Measurements from ENCODE around the gene PSMD11. TPM values are rescaled to one million over a fixed set of nuclear protein-coding genes. Genes with fewer than 3 reads are reported as not detected.

PSMD11 gene
- polyA plus RNA-seq, 1 donor (not counting 4 experiments of a cell fraction or from before 2014, with no cell fraction given), result 103 TPM

DNA sequence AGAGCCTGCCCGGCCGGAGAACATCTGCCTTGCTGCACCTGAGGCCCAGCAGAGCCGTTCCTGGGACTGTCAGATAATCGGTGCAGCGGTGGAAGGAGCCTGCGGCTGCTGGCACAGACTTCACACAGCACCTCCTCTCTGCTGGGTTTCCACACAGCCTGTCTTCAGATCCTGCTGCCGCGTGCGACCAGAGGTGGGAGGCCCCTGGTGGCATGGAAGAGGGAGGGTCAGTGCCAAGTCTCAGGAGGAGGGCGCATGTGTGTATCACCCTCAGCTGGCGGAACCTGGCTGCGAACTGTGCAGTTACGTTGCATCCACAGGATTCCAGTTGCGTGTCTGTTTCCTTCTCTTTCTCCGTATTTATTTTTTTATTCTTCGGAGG is 45.8 kb downstream of the PSMD11 start:
- Histone ChIP-seq H3K4me2 (ENCODE audit: control insufficient read depth, extremely low read depth, insufficient read depth, low read depth, low read length) (peak overlapping the region; percentile 94), H3K4me1 (ENCODE audit: control insufficient read depth, extremely low read depth, insufficient read depth, low read length) (peaks cover 46% of the 10 kb centered on the region), H4K20me1 (ENCODE audit: control insufficient read depth, extremely low read depth, insufficient read depth, low read length) (no peaks in the 10 kb centered on the region), H3K9me3 (ENCODE audit: control insufficient read depth, low read depth, low read length) (no peaks in the 10 kb centered on the region), H3K36me3 (ENCODE audit: control insufficient read depth in 2 of 2, extremely low read depth in 1 of 2, insufficient read depth in 2 of 2, low read length in 2 of 2) (peaks cover 9 to 25% of the 10 kb centered on the region in 2 experiments), H3K79me2 (ENCODE audit: control insufficient read depth, insufficient read depth, low read length) (peaks cover 37% of the 10 kb centered on the region), H3K9ac (ENCODE audit: control insufficient read depth, extremely low read depth, insufficient read depth, low read length) (peak overlapping the region; percentile 19), H3K4me3 (ENCODE audit: control insufficient read depth in 2 of 3, extremely low read depth in 1 of 3, insufficient read depth in 2 of 3, low read depth in 1 of 3, low read length in 3 of 3) (peak overlapping the region; percentile 22 to 48 (median 22)), H3K27ac (ENCODE audit: control insufficient read depth, insufficient read depth, low read length) (no peak overlapping the region), H3K27me3 (ENCODE audit: control insufficient read depth, extremely low read depth, insufficient read depth, low read length) (no peaks in the 10 kb centered on the region), H3K9me1 (ENCODE audit: control insufficient read depth, extremely low read depth, insufficient read depth, low read length) (peaks cover 9% of the 10 kb centered on the region), H2AFZ (ENCODE audit: control insufficient read depth, low read length) (no peak overlapping the region)
- DNase-seq (ENCODE audit: low read depth, low spot score), result no peak
- TF ChIP-seq, protein P1, sequence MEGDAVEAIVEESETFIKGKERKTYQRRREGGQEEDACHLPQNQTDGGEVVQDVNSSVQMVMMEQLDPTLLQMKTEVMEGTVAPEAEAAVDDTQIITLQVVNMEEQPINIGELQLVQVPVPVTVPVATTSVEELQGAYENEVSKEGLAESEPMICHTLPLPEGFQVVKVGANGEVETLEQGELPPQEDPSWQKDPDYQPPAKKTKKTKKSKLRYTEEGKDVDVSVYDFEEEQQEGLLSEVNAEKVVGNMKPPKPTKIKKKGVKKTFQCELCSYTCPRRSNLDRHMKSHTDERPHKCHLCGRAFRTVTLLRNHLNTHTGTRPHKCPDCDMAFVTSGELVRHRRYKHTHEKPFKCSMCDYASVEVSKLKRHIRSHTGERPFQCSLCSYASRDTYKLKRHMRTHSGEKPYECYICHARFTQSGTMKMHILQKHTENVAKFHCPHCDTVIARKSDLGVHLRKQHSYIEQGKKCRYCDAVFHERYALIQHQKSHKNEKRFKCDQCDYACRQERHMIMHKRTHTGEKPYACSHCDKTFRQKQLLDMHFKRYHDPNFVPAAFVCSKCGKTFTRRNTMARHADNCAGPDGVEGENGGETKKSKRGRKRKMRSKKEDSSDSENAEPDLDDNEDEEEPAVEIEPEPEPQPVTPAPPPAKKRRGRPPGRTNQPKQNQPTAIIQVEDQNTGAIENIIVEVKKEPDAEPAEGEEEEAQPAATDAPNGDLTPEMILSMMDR (optimal IDR thresholded peaks at IDR 0.05 in 1 of 3, IDR thresholded peaks at IDR 0.05 in 1 of 3, conservative IDR thresholded peaks at IDR 0.05 in 1 of 3; ENCODE audit: extremely low read depth in 1 of 3, insufficient read depth in 2 of 3, low read length in 3 of 3), result peak in 1 of 3 experiments; percentile 5
- no peak for TF ChIP-seq EZH2 (IDR thresholded peaks at IDR 0.05; ENCODE audit: low read length)
- dilution Hi-C loops (cut with MboI; ENCODE audit: extremely low pct_ligation_motif_present, low sequenced_read_pairs), result no loop called here
- FAIRE-seq, result no peak

GRCh38 chr17:32491371-32492263 is 47.3 kb downstream of the PSMD11 start:
- Histone ChIP-seq H3K9me1 (ENCODE audit: control insufficient read depth, extremely low read depth, insufficient read depth, low read length) (peaks cover 9% of the 10 kb centered on the region), H3K4me3 (ENCODE audit: control insufficient read depth in 2 of 3, extremely low read depth in 1 of 3, insufficient read depth in 2 of 3, low read depth in 1 of 3, low read length in 3 of 3) (no peak overlapping the region), H3K79me2 (ENCODE audit: control insufficient read depth, insufficient read depth, low read length) (peaks cover 37% of the 10 kb centered on the region), H2AFZ (ENCODE audit: control insufficient read depth, low read length) (no peak overlapping the region), H3K27me3 (ENCODE audit: control insufficient read depth, extremely low read depth, insufficient read depth, low read length) (no peaks in the 10 kb centered on the region), H3K36me3 (ENCODE audit: control insufficient read depth in 2 of 2, extremely low read depth in 1 of 2, insufficient read depth in 2 of 2, low read length in 2 of 2) (peaks cover 9 to 25% of the 10 kb centered on the region in 2 experiments), H3K4me1 (ENCODE audit: control insufficient read depth, extremely low read depth, insufficient read depth, low read length) (peaks cover 53% of the 10 kb centered on the region), H4K20me1 (ENCODE audit: control insufficient read depth, extremely low read depth, insufficient read depth, low read length) (no peaks in the 10 kb centered on the region), H3K9ac (ENCODE audit: control insufficient read depth, extremely low read depth, insufficient read depth, low read length) (no peak overlapping the region), H3K9me3 (ENCODE audit: control insufficient read depth, low read depth, low read length) (no peaks in the 10 kb centered on the region), H3K27ac (ENCODE audit: control insufficient read depth, insufficient read depth, low read length) (no peak overlapping the region), H3K4me2 (ENCODE audit: control insufficient read depth, extremely low read depth, insufficient read depth, low read depth, low read length) (peak overlapping the region; percentile 94)
- no peak for FAIRE-seq
- no peak for DNase-seq (ENCODE audit: low read depth, low spot score)
- TF ChIP-seq, protein P1 (optimal IDR thresholded peaks at IDR 0.05 in 1 of 3, IDR thresholded peaks at IDR 0.05 in 1 of 3, conservative IDR thresholded peaks at IDR 0.05 in 1 of 3; ENCODE audit: extremely low read depth in 1 of 3, insufficient read depth in 2 of 3, low read length in 3 of 3), result no peak
- no peak for TF ChIP-seq EZH2 (IDR thresholded peaks at IDR 0.05; ENCODE audit: low read length)
- dilution Hi-C loops (cut with MboI; ENCODE audit: extremely low pct_ligation_motif_present, low sequenced_read_pairs), result no loop called here
